Astrocyte (in vitro differentiated cells and primary cell): ENCODE data around the gene CACNG7. TPM values are rescaled to one million over a fixed set of nuclear protein-coding genes. Genes with fewer than 3 reads are reported as not detected.

ENCODE experiments used
- DNase-seq: peaks from one replicate; pipeline ENCODE4 v3.0.0-alpha.2; 2010; ENCODE audit warnings: low read depth
- FAIRE-seq: peaks from 2 replicates; lab custom pipeline; 2011; peaks lifted over from hg19 to GRCh38; lab: Jason Lieb, UNC
- H2AFZ ChIP-seq: 2 replicates; pipeline ENCODE4 v1.6.0; 2012; ENCODE audit warnings: low read depth, low read length, inconsistent platforms
- H3K27ac ChIP-seq: 2 replicates; pipeline ENCODE4 v1.5.1; 2011; ENCODE audit warnings: low read depth, low read length, inconsistent platforms
- H3K27me3 ChIP-seq: 2 replicates; pipeline ENCODE4 v1.6.0; 2011; ENCODE audit warnings: low read length, inconsistent platforms; ENCODE audit not compliant: insufficient read depth
- H3K36me3 ChIP-seq: 2 replicates; pipeline ENCODE4 v1.5.1; 2011; ENCODE audit warnings: low read length, inconsistent platforms; ENCODE audit not compliant: insufficient read depth
- H3K4me1 ChIP-seq: 2 replicates; pipeline ENCODE4 v1.5.1; 2011; ENCODE audit warnings: low read length, inconsistent platforms; ENCODE audit not compliant: insufficient read depth
- H3K4me2 ChIP-seq: 2 replicates; pipeline ENCODE4 v1.6.0; 2012; ENCODE audit warnings: low read length, inconsistent platforms
- H3K4me3 ChIP-seq: 2 replicates; pipeline ENCODE4 v1.5.1; 2011; ENCODE audit warnings: low read depth, mild to moderate bottlenecking, low read length, inconsistent platforms; ENCODE audit not compliant: insufficient read depth
- H3K79me2 ChIP-seq: 2 replicates; pipeline ENCODE4 v1.6.0; 2012; ENCODE audit warnings: mild to moderate bottlenecking, low read length, inconsistent platforms; ENCODE audit not compliant: insufficient read depth
- H3K9ac ChIP-seq: 2 replicates; pipeline ENCODE4 v1.6.0; 2012; ENCODE audit warnings: mild to moderate bottlenecking, low read length, inconsistent platforms
- H3K9me3 ChIP-seq: 2 replicates; pipeline ENCODE4 v1.5.1; 2012; ENCODE audit warnings: low read depth, mild to moderate bottlenecking, low read length, inconsistent platforms; ENCODE audit not compliant: insufficient read depth
- H4K20me1 ChIP-seq: 2 replicates; pipeline ENCODE4 v1.6.0; 2012; ENCODE audit warnings: low read length, inconsistent platforms; ENCODE audit not compliant: insufficient read depth
- H3K27ac Mint-ChIP-seq: one replicate; pipeline ENCODE4 v1.8.0; 2021; ENCODE audit warnings: mild to moderate bottlenecking, mixed read lengths; ENCODE audit not compliant: unreplicated experiment
- H3K27me3 Mint-ChIP-seq: one replicate; pipeline ENCODE4 v1.8.0; 2021; ENCODE audit warnings: low read depth, mixed read lengths; ENCODE audit not compliant: unreplicated experiment
- H3K36me3 Mint-ChIP-seq: one replicate; pipeline ENCODE4 v1.8.0; 2021; ENCODE audit warnings: low read depth, mixed read lengths; ENCODE audit not compliant: unreplicated experiment
- H3K4me1 Mint-ChIP-seq: one replicate; pipeline ENCODE4 v1.8.0; 2021; ENCODE audit warnings: low read depth, mixed read lengths; ENCODE audit not compliant: unreplicated experiment
- H3K4me3 Mint-ChIP-seq: one replicate; pipeline ENCODE4 v1.8.0; 2021; ENCODE audit warnings: mild to moderate bottlenecking, moderate library complexity, mixed read lengths; ENCODE audit not compliant: unreplicated experiment
- H3K9me3 Mint-ChIP-seq: one replicate; pipeline ENCODE4 v1.8.0; 2021; ENCODE audit warnings: mild to moderate bottlenecking, mixed read lengths; ENCODE audit not compliant: unreplicated experiment
- CTCF ChIP-seq: IDR thresholded peaks from 2 replicates; pipeline ENCODE4 v1.5.1; 2011; ENCODE audit warnings: low read depth, mild to moderate bottlenecking, inconsistent platforms, low read length, moderate library complexity; ENCODE audit not compliant: insufficient read depth
- EZH2 ChIP-seq: IDR thresholded peaks from 2 replicates; pipeline ENCODE4 v1.6.1; 2012; ENCODE audit warnings: mild to moderate bottlenecking, low read length, inconsistent platforms; ENCODE audit not compliant: insufficient read depth
- total RNA-seq: library from RNA; stranded (reverse); gene quantifications from 2 replicates; pipeline ENCODE4 v1.2.1, GENCODE V29; 2021

Gene CACNG7
- total RNA-seq, 1 donor from 2014 or later: 3.5 TPM

- Histone ChIP-seq H3K4me1 (peaks cover 11% of the 10 kb centered on the region), H3K4me3 (peak overlapping the region; percentile 37), H3K79me2 (no peaks in the 10 kb centered on the region), H3K9ac (no peak overlapping the region), H3K4me2 (peak overlapping the region; percentile 76), H3K9me3 (peaks cover 5% of the 10 kb centered on the region), H3K27me3 (peaks cover 4% of the 10 kb centered on the region), H3K27ac (no peak overlapping the region), H4K20me1 (no peaks in the 10 kb centered on the region), H2AFZ (peak overlapping the region; percentile 75), H3K36me3 (no peaks in the 10 kb centered on the region)
- peaks cover 15% of the 10 kb centered on the region for H3K9me3 Mint-ChIP-seq
- H3K27me3 Mint-ChIP-seq: peaks cover 20% of the 10 kb centered on the region
- H3K4me3 Mint-ChIP-seq: peak overlapping the region; percentile 87
- DNase-seq (peak; percentile 79), FAIRE-seq (peak; percentile 80)
- H3K4me1 Mint-ChIP-seq: peaks cover 6% of the 10 kb centered on the region
- H3K36me3 Mint-ChIP-seq: peaks cover 7% of the 10 kb centered on the region
- peak overlapping the region; percentile 93 for H3K27ac Mint-ChIP-seq
- no peak for TF ChIP-seq EZH2
- no peak for TF ChIP-seq CTCF
These were observed 68.4 kb downstream of the CACNG7 start for GRCh38 chr19:53977429-53977990.

- H3K36me3 Mint-ChIP-seq: peaks cover 7% of the 10 kb centered on the region
- H3K9me3 Mint-ChIP-seq: peaks cover 15% of the 10 kb centered on the region
- H3K27ac ChIP-seq: no peak overlapping the region
These were observed 69.1 kb downstream of the CACNG7 start for GRCh38 chr19:53977991-53978731.

More at GRCh38 chr19:53977991-53978731, 69.1 kb downstream of the CACNG7 start:
- Histone ChIP-seq H3K4me1 (peaks cover 11% of the 10 kb centered on the region), H3K4me2 (peak overlapping the region; percentile 76), H3K79me2 (no peaks in the 10 kb centered on the region), H3K27me3 (peaks cover 4% of the 10 kb centered on the region), H3K9me3 (peaks cover 5% of the 10 kb centered on the region), H3K9ac (no peak overlapping the region), H3K36me3 (no peaks in the 10 kb centered on the region), H2AFZ (peak overlapping the region; percentile 75), H4K20me1 (no peaks in the 10 kb centered on the region), H3K4me3 (peak overlapping the region; percentile 37)
- Mint-ChIP-seq H3K27ac (peak overlapping the region; percentile 93), H3K4me1 (peaks cover 6% of the 10 kb centered on the region), H3K4me3 (peak overlapping the region; percentile 87), H3K27me3 (peaks cover 20% of the 10 kb centered on the region)
- DNase-seq (peak; percentile 83), FAIRE-seq (no peak)
- peak; percentile 74 for TF ChIP-seq EZH2
- TF ChIP-seq CTCF: no peak
